Brain microvascular endothelial cell (primary cell): Measurements from ENCODE around the gene RBMS1.

ENCODE experiments used
- DNase-seq: peaks from one replicate; pipeline ENCODE4 v3.0.0-alpha.2; 2020
- H3K27ac ChIP-seq: fragments of 250-450 bp; sonication (Bioruptor Pico); 2 replicates; pipeline ENCODE4 v1.5.1; 2020; ENCODE audit warnings: mild to moderate bottlenecking, moderate library complexity
- H3K27me3 ChIP-seq: fragments of 250-450 bp; sonication (Bioruptor Pico); replicated peaks from 2 replicates; pipeline ENCODE4 v1.5.1; 2020; ENCODE audit warnings: mild to moderate bottlenecking
- H3K36me3 ChIP-seq: fragments of 250-450 bp; sonication (Bioruptor Pico); replicated peaks from 2 replicates; pipeline ENCODE4 v1.5.1; 2020; ENCODE audit warnings: mild to moderate bottlenecking
- H3K4me3 ChIP-seq: 2 replicates; pipeline ENCODE4 v1.5.1; 2011; ENCODE audit warnings: low read depth, mild to moderate bottlenecking, control low read depth, low read length, moderate library complexity
- CTCF ChIP-seq: IDR thresholded peaks from 2 replicates; pipeline ENCODE4 v1.5.1; 2011; ENCODE audit warnings: low read depth, mild to moderate bottlenecking, moderate library complexity, low read length, control low read depth, inconsistent platforms; ENCODE audit errors: missing control alignments
- in situ Hi-C: cut with HindIII; loops from 2 replicates; pipeline ENCODE4 v1.10.0; 2017; ENCODE audit warnings: low sequenced_read_pairs, low pct_ligation_motif_present

Gene RBMS1

GRCh38 chr2:160334028-160334741 lies 159.4 kb downstream of the RBMS1 start:
- DNase-seq, result no peak
- H3K27ac ChIP-seq, result no peak overlapping the region
- H3K36me3 ChIP-seq, result no peaks in the 10 kb centered on the region
- no peak overlapping the region for H3K4me3 ChIP-seq
- no peaks in the 10 kb centered on the region for H3K27me3 ChIP-seq
- in situ Hi-C loops, result no loop called here
- TF ChIP-seq CTCF, result no peak

DNA sequence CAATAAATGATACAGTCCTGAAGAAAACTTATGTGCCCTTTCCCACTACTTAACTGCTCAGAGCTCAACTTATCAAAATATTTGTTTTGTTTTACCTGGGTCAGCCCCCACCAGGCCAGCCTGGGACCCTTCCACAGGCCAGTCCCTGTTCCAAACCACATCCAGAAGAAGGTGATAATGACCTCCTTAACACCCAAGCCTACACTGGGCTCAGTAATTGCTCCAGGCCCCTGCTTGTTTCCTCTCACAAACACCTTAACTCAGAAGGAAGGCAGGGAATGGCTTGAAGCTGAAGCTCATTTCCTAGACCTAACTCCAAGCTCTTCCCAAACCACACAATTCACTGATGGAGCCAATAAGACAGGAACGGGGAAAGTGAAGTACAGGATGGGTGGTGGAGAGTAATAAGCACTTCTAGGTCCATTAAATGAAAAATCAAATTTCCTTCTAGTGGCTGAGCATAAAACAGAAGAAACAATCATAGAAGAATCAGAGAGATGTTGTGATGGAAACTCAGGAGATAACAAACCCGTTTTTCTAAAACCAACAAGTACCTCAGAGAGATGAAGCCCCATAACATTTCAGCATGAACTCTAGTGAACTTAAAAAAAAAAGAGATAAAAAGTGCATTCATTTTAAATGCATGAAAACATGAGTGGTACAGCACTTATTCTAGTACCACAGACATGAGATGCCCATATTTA lies 160.1 kb downstream of the RBMS1 start:
- H3K27ac ChIP-seq, result no peak overlapping the region
- TF ChIP-seq CTCF, result no peak
- in situ Hi-C loops, result no loop called here

DNA sequence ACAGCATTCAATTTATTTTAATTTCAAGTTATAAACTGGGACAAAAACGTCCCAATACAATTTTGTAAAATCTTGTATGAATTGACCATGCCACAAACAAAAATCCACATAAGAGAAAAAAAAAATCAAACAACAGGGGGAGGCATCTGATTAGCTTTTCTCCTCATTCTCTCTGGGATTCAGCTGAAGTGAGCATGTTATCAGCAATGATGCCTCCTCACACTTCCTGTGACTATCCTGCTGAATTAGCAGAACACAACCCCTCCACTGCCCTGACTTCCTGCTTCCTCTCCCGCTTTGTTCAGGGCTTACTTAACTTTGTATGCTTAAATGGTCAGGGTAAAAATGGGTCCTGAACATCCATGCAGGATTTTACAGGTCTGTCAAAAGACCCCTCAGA lies 161.3 kb downstream of the RBMS1 start:
- TF ChIP-seq CTCF, result no peak
- no peak overlapping the region for H3K4me3 ChIP-seq
- DNase-seq, result peak; percentile 54
- in situ Hi-C loops, result no loop called here
- H3K27me3 ChIP-seq, result no peaks in the 10 kb centered on the region
- no peaks in the 10 kb centered on the region for H3K36me3 ChIP-seq
- no peak overlapping the region for H3K27ac ChIP-seq

More for the DNA sequence above, 160.1 kb downstream of the RBMS1 start:
- H3K4me3 ChIP-seq, result no peak overlapping the region
- H3K27me3 ChIP-seq, result no peaks in the 10 kb centered on the region
- DNase-seq, result no peak
- no peaks in the 10 kb centered on the region for H3K36me3 ChIP-seq

GRCh38 chr2:160331258-160332025 lies 162.2 kb downstream of the RBMS1 start:
- H3K27ac ChIP-seq, result no peak overlapping the region

GRCh38 chr2:160328811-160329527 lies 164.6 kb downstream of the RBMS1 start:
- TF ChIP-seq CTCF, result no peak
- no peak overlapping the region for H3K27ac ChIP-seq
- H3K36me3 ChIP-seq, result no peaks in the 10 kb centered on the region
- no peak for DNase-seq
- no peak overlapping the region for H3K4me3 ChIP-seq
- in situ Hi-C loops, result no loop called here
- H3K27me3 ChIP-seq, result no peaks in the 10 kb centered on the region

More at GRCh38 chr2:160331258-160332025, 162.2 kb downstream of the RBMS1 start:
- Histone ChIP-seq H3K36me3 (no peaks in the 10 kb centered on the region), H3K4me3 (no peak overlapping the region), H3K27me3 (no peaks in the 10 kb centered on the region)
- DNase-seq, result no peak
- in situ Hi-C loops, result no loop called here
- TF ChIP-seq CTCF, result no peak
